ENCODE results near the gene SPINK8.

- no peak for TF ChIP-seq POLR2A (IDR thresholded peaks at IDR 0.05)
- TF ChIP-seq CTCF (IDR thresholded peaks at IDR 0.05) = no peak
Measured at GRCh38 chr3:48364840-48365239, 31.4 kb upstream of the SPINK8 start.
